ENCODE measurements around the gene PBX4.

DNA sequence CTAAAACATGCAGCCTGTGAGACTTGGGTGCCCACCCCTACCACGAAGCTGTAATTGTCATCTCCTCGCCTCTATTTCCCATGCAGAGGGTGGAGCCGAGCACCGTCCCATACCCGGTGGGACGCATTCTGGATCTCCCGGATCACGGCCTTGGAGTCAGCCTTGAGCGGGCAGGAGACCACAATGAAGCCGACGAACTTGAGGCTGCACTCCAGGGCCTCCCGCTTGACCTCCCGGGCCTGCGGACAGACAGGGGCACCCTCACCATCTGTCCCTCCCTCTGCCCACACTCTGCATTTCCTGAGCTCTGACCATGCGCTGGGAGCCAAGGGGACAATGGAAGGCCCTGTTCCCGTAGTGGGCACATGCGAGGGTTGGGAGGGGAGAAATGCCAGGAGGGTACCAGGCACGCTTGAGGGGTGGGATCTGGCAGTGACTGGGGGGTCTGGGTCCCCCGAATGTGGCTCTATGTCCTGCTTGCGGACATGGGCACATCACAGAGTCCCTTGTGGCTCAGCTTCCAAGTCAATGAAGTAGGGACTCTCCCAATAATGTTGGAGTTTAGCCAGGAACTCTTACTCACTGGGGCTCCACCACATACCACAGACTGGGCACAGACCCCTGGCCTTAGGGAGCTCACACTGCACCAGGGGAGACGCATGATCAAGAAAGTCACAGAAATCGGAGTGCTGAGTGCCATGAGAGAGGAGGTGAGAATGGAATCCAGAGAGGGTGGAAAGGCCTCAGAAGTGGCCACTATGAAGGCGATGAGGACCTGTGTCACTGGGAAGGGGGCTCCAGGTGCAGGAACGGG, 34.2 kb upstream of the PBX4 start:
- TF ChIP-seq POLR2A (IDR thresholded peaks at IDR 0.05) = no peak
- TF ChIP-seq, protein P1, sequence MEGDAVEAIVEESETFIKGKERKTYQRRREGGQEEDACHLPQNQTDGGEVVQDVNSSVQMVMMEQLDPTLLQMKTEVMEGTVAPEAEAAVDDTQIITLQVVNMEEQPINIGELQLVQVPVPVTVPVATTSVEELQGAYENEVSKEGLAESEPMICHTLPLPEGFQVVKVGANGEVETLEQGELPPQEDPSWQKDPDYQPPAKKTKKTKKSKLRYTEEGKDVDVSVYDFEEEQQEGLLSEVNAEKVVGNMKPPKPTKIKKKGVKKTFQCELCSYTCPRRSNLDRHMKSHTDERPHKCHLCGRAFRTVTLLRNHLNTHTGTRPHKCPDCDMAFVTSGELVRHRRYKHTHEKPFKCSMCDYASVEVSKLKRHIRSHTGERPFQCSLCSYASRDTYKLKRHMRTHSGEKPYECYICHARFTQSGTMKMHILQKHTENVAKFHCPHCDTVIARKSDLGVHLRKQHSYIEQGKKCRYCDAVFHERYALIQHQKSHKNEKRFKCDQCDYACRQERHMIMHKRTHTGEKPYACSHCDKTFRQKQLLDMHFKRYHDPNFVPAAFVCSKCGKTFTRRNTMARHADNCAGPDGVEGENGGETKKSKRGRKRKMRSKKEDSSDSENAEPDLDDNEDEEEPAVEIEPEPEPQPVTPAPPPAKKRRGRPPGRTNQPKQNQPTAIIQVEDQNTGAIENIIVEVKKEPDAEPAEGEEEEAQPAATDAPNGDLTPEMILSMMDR (IDR thresholded peaks at IDR 0.05) = no peak

Data from tibial nerve (tissue), 3 donors.